Tibial artery (tissue), 4 donors: ENCODE data around the gene PRRG2.

Experiments
- DNase-seq, 2 donors: peaks; one replicate each; pipeline ENCODE4 v3.0.0-alpha.2; 2019
- H3K27ac ChIP-seq, 2 donors: fragments of 200-600 bp; sonication (generic) in 1 of 2; 1 replicate in 1 of 2; 2 replicates in 1 of 2; pipeline ENCODE4 v1.5.1; 2018 to 2019; ENCODE audit warnings: mild to moderate bottlenecking in 1 of 2
- H3K27me3 ChIP-seq, 2 donors: fragments of 200-600 bp; sonication (generic) in 1 of 2; one replicate each; pipeline versions ENCODE4 v1.5.1 to v1.6.0; 2016 to 2019
- H3K36me3 ChIP-seq, 3 donors: fragments of 200-600 bp; sonication (generic) in 2 of 3; one replicate each; pipeline ENCODE4 v1.5.1; 2016 to 2019; ENCODE audit warnings: mild to moderate bottlenecking in 2 of 3
- H3K4me1 ChIP-seq, 4 donors: fragments of 200-600 bp; sonication (generic) in 2 of 4; 1 replicate in 3 of 4; 2 replicates in 1 of 4; pipeline ENCODE4 v1.5.1; 2016 to 2019
- H3K4me3 ChIP-seq, 2 donors: fragments of 200-600 bp; sonication (generic) in 1 of 2; 1 replicate in 1 of 2; 2 replicates in 1 of 2; pipeline ENCODE4 v1.5.1; 2018 to 2019; ENCODE audit warnings: mild to moderate bottlenecking in 2 of 2
- H3K9me3 ChIP-seq, 3 donors: fragments of 200-600 bp; sonication (generic) in 1 of 3; one replicate each; pipeline ENCODE4 v1.5.1; 2016 to 2019
- CTCF ChIP-seq, 2 experiments: fragments of 200-600 bp in 1 of 2; fragments of 450-650 bp in 1 of 2; IDR thresholded peaks; one replicate each; pipeline ENCODE4 v1.5.1; 2017 to 2019; ENCODE audit warnings: antibody characterized with exemption in 2 of 2, mild to moderate bottlenecking in 1 of 2, moderate library complexity in 1 of 2
- intact Hi-C: fragments of 100-400 bp; cut with DNase I; formaldehyde crosslinking; loops from one replicate; pipeline ENCODE4 v1.15.0; 2023; ENCODE audit warnings: low total_unique reads

Gene PRRG2

GRCh38 chr19:49544154-49544553 lies 37.0 kb upstream of the PRRG2 start:
- peaks cover 0 to 15% (median 3%) of the 10 kb centered on the region in 3 donors for H3K36me3 ChIP-seq
- H3K4me1 ChIP-seq: peaks cover 0 to 4% (median 0%) of the 10 kb centered on the region in 4 donors
- DNase-seq: no peak

GRCh38 chr19:49546825-49547565 lies 34.1 kb upstream of the PRRG2 start:
- peak; percentile 75 to 92 for TF ChIP-seq CTCF (IDR thresholded peaks at IDR 0.05)
- intact Hi-C loops: loop anchor here (2.0 kb wide), 2 partner anchors 44 to 72 kb away; partner anchors contain the start of gene FLT3LG

More at GRCh38 chr19:49544154-49544553, 37.0 kb upstream of the PRRG2 start:
- no peak overlapping the region for H3K27ac ChIP-seq
- no peak overlapping the region for H3K4me3 ChIP-seq
- no peak for TF ChIP-seq CTCF (IDR thresholded peaks at IDR 0.05)
- H3K27me3 ChIP-seq: no peaks in the 10 kb centered on the region
- intact Hi-C loops: loop anchor here (5.0 kb wide), 1 partner anchor 1807 kb away; no protein-coding TSS in a partner anchor
- no peaks in the 10 kb centered on the region for H3K9me3 ChIP-seq

GRCh38 chr19:49549045-49549444 lies 32.1 kb upstream of the PRRG2 start:
- no peaks in the 10 kb centered on the region for H3K9me3 ChIP-seq
- TF ChIP-seq CTCF (IDR thresholded peaks at IDR 0.05): no peak
- H3K27me3 ChIP-seq: no peaks in the 10 kb centered on the region
- no peak overlapping the region for H3K4me3 ChIP-seq
- intact Hi-C loops: no loop called here
- no peak overlapping the region for H3K27ac ChIP-seq
- no peak for DNase-seq
- H3K36me3 ChIP-seq: peaks cover 0 to 21% (median 8%) of the 10 kb centered on the region in 3 donors
- peaks cover 0 to 4% (median 0%) of the 10 kb centered on the region in 4 donors for H3K4me1 ChIP-seq

More at GRCh38 chr19:49546825-49547565, 34.1 kb upstream of the PRRG2 start:
- Histone ChIP-seq H3K27ac (no peak overlapping the region), H3K36me3 (peaks cover 0 to 22% (median 4%) of the 10 kb centered on the region in 3 donors), H3K27me3 (no peaks in the 10 kb centered on the region), H3K9me3 (no peaks in the 10 kb centered on the region), H3K4me1 (peaks cover 0 to 4% (median 0%) of the 10 kb centered on the region in 4 donors), H3K4me3 (no peak overlapping the region)
- peak; percentile 76 to 82 for DNase-seq

GRCh38 chr19:49551531-49551930 lies 29.6 kb upstream of the PRRG2 start:
- H3K9me3 ChIP-seq: no peaks in the 10 kb centered on the region
- DNase-seq: no peak
- peaks cover 0 to 4% (median 0%) of the 10 kb centered on the region in 4 donors for H3K4me1 ChIP-seq
- no peak for TF ChIP-seq CTCF (IDR thresholded peaks at IDR 0.05)
- H3K36me3 ChIP-seq: peaks cover 9 to 44% (median 31%) of the 10 kb centered on the region in 3 donors
- no peaks in the 10 kb centered on the region for H3K27me3 ChIP-seq
- intact Hi-C loops: no loop called here
- H3K4me3 ChIP-seq: no peak overlapping the region
- no peak overlapping the region for H3K27ac ChIP-seq

GRCh38 chr19:49552749-49553148 lies 28.4 kb upstream of the PRRG2 start:
- no peak overlapping the region for H3K27ac ChIP-seq
- intact Hi-C loops: no loop called here
- H3K4me1 ChIP-seq: no peaks in the 10 kb centered on the region
- H3K27me3 ChIP-seq: no peaks in the 10 kb centered on the region
- no peak overlapping the region for H3K4me3 ChIP-seq
- no peak for TF ChIP-seq CTCF (IDR thresholded peaks at IDR 0.05)
- no peaks in the 10 kb centered on the region for H3K9me3 ChIP-seq
- peaks cover 21 to 57% (median 43%) of the 10 kb centered on the region in 3 donors for H3K36me3 ChIP-seq
- no peak for DNase-seq
